A549 treated with ZK216348 at 1 μM for 4 hours (cell line): ENCODE data around the gene NEU2. TPM values are rescaled to one million over a fixed set of nuclear protein-coding genes. Genes with fewer than 3 reads are reported as not detected.

Experiments used
- total RNA-seq: library from RNA; stranded (reverse); fragments of 200-300 nt; extraction: Qiagen RNA extraction; gene quantifications from 5 replicates; pipeline ENCODE4 v1.2.3, GENCODE V29; 2022; ENCODE audit warnings: low read depth

NEU2 gene
- total RNA-seq, result not detected in 5 replicates

DNA sequence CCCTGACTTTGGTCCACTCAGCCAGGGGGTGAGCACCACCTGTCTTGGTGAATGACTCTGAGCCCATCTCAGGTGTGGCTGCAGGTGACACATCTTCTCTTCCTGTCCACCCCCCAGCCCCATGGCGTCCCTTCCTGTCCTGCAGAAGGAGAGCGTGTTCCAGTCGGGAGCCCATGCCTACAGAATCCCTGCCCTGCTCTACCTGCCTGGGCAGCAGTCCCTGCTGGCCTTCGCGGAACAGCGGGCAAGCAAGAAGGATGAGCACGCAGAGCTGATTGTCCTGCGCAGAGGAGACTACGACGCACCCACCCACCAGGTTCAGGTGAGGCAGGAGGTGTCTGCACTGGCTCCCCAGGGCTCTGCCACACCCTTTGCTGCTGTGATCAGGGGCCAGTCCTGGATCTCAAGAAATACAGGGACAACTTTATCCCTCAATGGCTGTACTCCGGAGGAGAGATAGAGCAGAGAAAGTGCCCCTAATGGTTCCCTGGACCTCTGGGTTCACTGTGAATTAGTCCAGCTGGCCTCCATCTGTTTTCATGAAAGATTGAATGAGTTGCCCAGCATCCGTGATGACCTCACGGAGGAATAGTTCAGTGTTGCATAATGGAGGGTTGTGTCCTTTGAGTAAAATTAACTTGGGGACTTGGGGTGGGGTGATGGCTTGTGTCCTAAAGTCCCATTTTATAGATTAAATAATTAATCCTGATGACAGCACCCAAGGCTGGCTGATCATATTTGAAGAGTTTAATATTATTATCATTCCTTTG, at the start of gene NEU2:
NEU2 (plus strand) TSS at position 122 of the 770 bp plus-strand sequence; CDS start at position 122, 0 bp downstream.

DNA sequence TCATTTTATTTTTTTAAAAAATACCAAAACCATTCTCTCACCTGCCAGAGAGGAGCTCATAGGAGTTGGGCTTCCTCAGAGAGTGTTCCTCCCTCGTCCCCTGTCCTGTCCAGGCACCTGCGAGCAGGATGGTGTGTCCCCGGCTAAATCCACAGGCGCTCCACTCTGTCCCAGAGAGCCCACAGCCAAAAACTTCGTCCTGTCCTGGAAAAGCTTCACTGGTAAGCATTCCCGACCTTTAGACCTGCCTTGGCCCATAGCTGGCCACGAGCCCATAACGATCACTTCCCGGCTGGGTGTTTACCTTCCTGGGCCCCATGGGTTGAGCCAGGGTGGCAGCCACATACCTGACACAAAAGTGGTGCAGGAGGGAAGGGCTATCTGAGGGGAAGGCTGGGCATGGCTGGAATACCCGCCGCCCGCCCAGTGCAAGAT, 19.4 kb upstream of the NEU2 start, which contains the start of gene NGEF:
NGEF (minus strand) TSS at position 230 of the 435 bp plus-strand sequence. CDS start 38,366 bp downstream, outside the sequence.

DNA sequence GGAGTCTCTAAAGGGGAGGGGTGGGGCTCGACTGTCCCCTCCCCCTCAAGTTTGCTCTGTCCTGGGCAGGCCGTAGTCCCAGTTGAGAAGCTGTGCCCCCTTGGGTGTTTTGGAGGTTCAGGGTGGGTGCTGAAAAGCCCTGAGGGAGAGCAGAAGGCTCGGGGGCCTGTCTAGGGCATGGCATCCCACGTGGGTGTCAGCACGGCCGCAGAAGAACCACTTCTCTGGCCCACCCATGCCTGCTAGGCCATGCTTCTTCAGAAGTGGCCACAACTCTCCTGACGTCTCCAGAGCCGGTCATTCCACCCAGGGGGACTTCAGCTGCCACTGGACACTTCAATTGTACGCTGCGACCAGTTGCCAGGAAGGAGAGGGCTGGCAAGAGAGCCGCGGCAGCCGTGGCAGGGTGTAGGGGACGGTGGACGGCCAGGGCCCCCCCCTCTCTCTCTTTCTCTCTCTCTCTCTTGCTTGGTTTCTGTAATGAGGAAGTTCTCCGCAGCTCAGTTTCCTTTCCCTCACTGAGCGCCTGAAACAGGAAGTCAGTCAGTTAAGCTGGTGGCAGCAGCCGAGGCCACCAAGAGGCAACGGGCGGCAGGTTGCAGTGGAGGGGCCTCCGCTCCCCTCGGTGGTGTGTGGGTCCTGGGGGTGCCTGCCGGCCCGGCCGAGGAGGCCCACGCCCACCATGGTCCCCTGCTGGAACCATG, 27.5 kb downstream of the NEU2 start, which contains the start of gene INPP5D:
INPP5D (plus strand) TSS at position 546 of the 704 bp plus-strand sequence; CDS start at position 683, 137 bp downstream.

Other genes starting within 250 kb of the NEU2 start
- 3.7 to 13.5 TPM (median 9.5 TPM) in 5 replicates for gene SNORC, start 162.4 kb upstream of the NEU2 start, total RNA-seq
- gene NGEF, start 19.4 kb upstream of the NEU2 start, total RNA-seq, result 12.8 to 20.8 TPM (median 17.1 TPM) in 5 replicates
- gene INPP5D, start 27.7 kb downstream of the NEU2 start, total RNA-seq, result 0.12 to 1.1 TPM (median 0.61 TPM) in 5 replicates
- gene ATG16L1, start 219.0 kb downstream of the NEU2 start, total RNA-seq, result 40.4 to 51.1 TPM (median 42.2 TPM) in 5 replicates